HG02973 (cell line): ENCODE data around the gene NARS2.
"Not testable (repeated sequence)": the region's sequence is repeated elsewhere in the genome, so short reads cannot be mapped to it uniquely, and the experiment has no call there.

ENCODE experiments used
- ATAC-seq: cut with Tn5 transposase; IDR thresholded peaks from one replicate; pipeline ENCODE4 v1.9.1; 2021; ENCODE audit warnings: moderate library complexity; ENCODE audit not compliant: unreplicated experiment

NARS2 gene, protein sequence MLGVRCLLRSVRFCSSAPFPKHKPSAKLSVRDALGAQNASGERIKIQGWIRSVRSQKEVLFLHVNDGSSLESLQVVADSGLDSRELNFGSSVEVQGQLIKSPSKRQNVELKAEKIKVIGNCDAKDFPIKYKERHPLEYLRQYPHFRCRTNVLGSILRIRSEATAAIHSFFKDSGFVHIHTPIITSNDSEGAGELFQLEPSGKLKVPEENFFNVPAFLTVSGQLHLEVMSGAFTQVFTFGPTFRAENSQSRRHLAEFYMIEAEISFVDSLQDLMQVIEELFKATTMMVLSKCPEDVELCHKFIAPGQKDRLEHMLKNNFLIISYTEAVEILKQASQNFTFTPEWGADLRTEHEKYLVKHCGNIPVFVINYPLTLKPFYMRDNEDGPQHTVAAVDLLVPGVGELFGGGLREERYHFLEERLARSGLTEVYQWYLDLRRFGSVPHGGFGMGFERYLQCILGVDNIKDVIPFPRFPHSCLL

DNA sequence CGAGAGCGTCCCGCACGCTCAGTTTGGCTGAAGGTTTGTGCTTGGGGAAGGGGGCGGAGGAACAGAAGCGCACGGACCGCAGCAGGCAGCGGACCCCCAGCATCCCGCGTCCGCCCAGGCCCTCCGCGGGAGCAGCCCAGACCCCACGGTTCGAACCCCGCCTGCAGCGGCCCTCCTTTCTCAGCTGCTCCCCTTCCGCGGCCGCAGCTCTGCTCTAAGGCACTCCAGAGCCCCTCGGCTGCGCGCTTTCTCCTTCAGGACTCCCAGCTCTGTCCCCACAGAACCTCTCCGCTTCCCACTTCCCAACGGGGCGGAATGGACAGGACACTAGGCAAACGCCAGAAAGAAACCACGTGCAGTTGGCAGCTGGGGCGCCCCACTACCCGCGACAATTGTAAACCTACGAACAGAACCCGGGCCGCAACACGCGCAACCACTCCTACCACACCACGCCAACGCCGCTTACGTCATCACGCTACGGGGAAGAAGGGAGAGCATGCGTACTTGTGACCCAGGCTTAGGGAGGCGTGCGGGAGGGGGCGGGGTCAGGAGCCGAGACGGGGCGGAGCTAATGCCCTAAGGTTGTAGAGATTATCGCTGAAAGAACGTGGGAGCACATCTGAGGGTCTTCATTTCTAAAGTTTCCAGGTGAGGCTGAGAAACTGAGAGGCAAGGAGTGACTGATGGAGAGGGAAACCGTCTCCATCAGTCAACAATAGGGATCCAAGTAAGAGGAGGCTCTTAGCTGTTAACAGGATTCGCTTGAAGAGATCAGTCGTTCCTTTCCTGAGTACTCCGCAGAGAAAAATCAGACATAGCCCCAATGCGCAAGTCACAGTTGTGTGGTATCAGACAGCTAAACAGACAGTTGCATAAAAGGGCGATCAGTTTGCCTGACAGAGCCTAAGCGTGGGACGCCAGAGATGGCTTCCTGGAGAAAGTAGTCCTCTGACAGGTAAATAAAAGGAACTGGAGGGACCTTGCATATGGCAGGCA is at the start of gene NARS2:
NARS2 (minus strand) TSS at position 479 of the 996 bp plus-strand sequence; CDS start at position 103, 376 bp downstream.
- peak; percentile 85 for ATAC-seq

DNA sequence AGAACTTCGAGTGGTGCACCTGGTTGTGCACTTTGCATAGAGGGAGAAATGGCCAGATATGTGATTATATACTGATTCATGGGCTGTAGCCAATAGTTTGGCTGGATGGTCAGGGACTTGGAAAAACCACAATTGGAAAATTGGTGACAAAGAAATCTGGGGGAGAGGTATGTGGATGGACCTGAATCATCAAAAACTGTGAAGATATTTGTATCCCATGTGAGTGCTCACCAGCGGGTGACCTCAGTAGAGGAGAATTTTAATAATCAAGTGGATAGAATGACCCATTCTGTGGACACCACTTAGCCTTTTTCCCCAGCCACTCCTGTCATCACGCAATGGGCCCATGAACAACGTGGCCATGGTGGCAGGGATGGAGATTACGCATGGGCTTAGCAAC is 48.0 kb upstream of the NARS2 start:
- no peak for ATAC-seq

DNA sequence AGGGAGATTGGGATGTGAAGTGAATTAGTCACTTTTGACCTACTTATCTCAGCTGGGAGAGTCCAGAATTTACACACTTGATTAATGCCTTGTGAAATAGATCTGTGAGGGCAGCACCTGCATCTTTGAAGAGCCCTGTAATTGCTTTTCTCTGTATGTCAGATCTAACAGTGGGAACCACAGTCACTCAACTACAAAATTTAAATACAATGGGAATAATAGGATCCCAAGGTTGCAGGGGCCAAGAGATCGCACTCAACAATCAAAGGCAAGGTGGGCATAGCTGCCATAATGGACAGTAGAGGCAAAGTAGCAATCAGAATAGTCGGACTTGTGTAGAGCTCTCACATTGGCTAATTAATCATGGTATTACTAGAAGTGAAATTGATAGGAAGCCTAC is 45.5 kb upstream of the NARS2 start:
- no peak for ATAC-seq

DNA sequence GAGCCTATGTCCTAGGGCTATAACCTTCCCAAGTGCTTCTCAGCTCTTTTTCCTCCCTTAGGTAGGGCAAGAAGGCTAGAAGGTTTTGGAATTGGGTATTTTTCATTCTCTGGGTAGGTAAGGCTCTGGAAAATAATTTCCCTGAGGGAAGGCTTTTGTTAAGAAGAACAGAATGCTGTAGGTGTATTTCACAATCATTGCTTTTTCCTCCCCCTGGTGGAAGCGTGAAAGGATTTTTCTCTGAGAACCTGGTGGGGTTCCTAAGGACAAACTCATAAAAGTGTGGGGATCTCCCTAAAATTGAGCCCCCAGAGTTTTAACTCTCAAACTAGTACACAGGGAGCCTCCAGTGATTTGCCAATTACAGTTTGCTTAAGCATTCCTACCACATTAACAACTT is 41.1 kb upstream of the NARS2 start:
- no peak for ATAC-seq

DNA sequence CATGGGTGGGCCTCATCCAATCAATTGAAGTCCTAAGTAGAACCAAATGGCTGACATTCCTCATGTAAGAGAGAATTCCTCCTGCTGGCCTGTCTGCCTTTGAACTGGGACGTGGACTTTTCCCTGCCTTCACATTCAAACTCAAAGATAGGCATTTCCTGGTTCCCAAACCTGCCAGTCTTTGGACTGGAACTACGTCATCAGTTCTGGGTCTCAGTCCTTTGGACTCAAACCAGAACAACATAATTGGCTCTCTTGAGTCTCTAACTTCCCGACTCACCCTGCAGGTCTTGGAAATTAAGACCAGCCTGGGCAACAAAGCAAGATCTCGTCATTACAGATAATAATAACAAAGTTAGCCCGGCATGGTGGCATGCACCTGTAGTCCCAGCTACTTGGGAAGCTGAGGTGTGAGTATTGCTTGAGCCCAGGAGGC is 38.7 kb upstream of the NARS2 start:
- ATAC-seq: no peak

DNA sequence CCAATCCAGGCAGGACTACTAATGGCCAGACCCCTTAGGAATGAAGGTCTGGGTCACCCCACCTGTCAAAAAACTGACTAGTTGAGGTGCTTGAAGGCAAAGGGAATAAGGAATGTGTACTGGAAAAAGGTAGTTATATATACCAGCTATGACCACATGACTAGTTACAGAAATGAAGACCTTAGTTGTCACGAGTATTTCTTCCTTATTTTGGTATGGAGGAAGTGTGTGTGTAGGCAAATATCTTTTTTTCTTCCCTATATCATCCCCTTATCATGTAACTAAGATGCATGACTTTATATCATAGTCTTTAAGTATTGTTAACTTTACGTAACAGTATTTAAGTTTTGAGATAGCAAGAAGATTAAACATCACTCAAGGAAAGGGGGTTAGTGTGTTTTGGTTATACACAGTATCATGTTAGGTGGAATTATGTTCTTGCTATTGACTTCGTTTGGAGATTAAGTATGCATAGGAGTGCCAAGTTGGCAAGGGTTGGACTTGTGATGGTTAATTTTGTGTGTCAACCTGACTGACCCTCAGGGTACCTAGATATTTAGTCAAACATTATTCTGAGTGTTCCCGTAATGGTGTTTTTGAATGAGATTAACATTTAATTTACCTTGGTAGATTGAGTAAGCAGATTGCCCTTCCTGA is 38.2 kb upstream of the NARS2 start:
- no peak for ATAC-seq

DNA sequence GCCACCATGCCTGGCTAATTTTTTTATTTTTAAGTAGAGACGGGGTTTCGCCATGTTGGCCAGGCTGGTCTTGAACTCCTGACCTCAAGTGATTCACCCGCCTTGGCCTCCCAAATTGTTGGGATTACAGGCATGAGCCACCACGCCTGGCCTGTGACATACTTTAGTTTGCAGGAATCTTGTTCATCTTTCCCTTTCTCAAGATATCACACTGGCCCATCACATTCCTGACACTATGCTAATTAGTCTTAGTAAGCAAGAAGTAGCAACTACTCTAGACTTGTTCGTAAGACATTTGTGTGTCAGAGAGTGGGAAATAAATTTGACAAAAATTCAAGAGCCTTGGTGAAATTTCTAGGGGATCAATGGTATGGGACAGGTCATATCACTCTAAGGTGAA is 34.7 kb upstream of the NARS2 start:
- not testable (repeated sequence) for ATAC-seq

DNA sequence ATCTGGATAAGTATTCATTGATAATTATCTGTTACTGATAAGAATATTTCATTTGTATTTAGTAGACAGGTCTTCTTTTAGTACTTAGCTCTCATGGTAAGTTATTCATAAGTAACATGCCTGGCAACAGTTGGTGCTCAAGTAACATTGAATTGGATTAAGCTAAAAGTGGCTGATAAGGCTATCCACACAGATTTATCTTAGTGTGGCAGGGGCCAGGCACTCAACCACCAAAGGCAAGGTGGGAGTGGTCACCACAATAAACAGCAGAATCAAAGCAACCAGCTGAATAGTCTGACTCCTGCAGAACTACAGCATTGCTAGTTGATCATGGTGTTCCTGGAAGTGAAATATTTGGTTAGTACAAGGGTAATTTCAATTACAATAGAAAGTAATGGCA is 33.0 kb upstream of the NARS2 start:
- no peak for ATAC-seq

DNA sequence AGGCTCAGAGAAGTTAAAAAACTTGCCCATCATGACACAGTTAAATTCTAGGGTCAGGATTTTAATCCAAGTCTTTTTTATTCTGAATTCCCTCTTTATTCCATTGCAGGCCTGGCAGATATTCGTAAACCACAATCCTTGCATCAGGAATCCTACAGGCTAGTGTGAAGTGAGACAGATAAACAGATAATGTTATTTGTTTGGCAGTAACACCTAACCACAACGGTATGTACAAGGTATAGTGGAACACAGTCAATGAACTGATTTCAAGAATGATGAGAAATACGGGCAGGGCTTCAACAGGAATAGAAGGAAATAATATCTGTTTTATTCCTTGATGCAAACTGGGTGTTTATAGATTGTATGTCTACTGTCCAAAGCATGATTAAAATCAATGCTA is 32.0 kb upstream of the NARS2 start:
- ATAC-seq: no peak

DNA sequence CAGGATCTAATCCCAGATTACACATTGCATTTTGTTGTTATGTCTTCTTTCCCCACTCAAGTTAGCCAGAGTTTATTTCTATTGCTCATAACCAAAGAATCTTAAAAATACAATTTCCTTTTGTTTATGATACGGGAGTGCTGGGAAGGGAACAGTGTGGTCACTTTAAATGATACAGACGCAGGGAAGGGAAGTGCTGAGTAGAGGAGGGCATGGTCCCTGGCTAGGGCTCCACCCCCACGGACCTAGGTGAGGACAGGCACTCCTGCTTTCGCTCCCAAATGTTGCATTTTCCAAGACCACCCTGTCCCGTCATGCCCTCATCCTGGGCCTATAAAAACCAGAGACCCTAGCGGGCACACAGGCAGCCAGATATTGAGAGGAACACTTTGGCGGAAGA is 30.6 kb upstream of the NARS2 start:
- no peak for ATAC-seq

DNA sequence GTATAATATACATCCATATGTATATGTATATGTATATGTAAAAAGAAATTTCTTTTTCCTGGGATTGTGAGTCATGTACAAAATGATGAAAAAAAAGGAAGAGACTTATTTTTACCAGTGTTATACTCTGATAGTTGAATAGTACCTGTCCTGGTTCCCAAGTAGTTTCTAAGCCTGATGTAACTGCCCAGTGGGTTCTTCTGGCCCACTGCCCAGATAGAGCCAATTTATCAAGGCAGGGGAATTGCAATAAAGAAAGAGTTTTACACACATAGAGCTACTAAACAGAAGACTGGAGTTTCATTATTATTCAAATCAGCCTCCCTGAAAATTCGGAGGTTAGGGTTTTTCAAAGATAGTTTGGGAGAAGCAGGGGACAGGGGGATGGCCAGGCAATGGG is 29.1 kb upstream of the NARS2 start:
- no peak for ATAC-seq

DNA sequence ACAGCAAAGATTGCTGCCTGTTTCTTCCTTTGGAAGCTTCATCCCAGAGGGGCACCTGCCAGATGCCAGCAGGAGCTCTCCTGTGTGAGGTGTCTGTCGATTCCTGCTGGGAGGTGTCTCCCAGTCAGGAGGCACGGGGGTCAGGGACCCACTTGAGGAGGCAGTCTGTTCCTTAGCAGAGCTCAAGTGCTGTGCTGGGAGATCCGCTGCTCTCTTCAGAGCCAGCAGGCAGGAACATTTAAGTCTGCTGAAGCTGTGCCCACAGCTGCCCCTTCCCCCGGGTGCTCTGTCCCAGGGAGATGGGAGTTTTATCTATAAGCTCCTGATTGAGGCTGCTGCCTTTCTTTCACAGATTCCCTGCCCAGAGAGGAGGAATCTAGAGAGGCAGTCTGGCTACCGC is 28.1 kb upstream of the NARS2 start:
- ATAC-seq: not testable (repeated sequence)

DNA sequence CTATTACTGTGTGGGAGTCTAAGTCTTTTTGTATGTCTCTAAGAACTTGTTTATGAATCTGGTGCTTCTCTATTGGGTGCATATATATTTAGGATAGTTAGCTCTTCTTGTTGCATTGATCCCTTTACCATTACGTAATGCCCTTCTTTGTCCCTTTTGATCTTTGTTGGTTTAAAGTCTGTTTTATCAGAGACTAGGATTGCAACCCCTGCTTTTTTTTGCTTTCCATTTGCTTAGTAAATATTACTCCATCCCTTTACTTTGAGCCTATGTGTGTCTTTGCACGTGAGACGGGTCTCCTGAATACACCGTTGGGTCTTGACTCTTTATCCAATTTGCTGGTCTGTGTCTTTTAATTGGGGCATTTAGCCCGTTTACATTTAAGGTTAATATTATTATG is 26.4 kb upstream of the NARS2 start:
- not testable (repeated sequence) for ATAC-seq

DNA sequence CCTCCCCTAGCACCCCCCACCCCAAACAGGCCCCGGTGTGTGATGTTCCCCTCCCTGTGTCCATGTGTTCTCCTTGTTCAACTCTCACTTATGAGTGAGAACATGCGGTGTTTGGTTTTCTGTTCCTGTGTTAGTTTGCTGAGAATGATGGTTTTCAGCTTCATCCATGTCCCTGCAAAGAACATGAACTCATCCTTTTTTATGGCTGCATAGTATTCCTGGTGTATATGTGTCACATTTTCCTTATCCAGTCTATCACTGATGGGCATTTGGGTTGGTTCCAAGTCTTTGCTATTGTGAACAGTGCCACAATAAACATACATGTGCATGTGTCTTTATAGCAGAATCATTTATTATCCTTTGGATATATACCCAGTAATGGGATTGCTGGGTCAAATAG is 22.9 kb upstream of the NARS2 start:
- ATAC-seq: not testable (repeated sequence)

DNA sequence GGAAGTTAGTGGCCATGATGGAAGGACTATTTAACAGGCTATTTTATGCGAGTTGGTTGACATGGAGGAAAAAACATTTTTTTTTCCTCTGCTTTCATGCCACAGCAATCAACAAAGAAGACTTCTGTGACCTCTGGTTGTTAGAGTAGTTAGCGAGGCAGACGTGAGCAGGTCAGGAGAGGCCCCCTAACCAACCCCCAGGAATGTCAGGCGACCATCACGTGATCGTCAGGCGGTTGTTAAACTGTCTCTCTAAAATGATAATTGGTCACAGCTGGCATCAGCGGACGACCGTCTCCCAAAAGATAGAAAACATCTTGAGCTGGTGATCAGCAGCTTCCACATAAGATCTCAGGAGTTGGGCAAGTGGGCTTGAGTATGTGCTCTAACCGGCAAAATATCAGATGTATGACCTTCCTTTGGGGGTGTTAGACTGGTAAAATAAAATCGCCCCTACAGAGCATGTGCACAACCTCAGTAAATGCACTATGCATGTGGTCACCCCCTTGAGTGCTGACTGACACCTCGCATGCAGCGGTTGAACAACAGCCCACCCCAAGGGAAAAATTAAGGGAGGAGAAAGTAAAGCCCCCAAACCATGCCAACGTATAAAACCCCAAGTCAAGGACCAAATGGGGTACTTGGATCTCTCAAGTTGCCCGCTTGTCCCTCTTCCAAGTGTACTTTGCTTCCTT is 20.9 kb upstream of the NARS2 start:
- ATAC-seq: no peak

DNA sequence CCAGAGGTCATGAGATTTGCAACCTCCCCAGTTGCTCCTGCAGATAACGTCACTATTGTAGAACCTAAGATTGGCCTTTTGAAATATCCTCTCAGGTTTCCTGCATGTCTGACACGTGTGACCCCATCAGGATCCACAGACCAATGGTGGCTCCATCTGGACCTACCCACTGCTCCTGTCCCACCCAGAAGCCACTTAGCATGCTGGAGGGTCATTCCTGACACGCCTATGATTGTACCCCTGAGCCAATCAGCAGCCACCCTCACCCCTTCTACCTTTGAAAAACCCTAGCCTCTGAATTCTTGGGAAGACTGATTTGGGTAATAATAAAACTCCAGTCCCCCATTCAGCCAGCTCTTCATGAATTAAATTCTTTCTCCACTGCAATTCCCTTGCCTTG is 20.1 kb upstream of the NARS2 start:
- no peak for ATAC-seq

DNA sequence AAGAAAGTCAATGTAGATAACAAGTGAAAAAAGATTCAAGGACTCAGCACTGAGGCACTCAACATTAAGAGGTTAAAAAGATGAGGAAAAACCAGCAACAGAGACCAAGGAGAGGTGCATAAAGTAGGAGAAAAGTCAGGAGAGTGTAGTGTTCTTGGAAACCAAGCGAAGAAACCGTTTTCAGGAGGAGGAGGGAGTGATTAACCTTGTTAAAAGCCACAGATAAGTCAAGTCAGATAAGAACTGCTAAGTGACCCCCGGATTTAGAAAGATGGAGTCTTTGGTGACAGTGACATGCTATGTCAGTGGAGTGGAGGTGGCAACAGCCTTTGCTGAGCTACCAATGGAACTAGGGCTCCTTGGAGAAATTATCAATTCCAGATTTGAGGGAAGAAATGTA is 13.9 kb upstream of the NARS2 start:
- ATAC-seq: no peak

DNA sequence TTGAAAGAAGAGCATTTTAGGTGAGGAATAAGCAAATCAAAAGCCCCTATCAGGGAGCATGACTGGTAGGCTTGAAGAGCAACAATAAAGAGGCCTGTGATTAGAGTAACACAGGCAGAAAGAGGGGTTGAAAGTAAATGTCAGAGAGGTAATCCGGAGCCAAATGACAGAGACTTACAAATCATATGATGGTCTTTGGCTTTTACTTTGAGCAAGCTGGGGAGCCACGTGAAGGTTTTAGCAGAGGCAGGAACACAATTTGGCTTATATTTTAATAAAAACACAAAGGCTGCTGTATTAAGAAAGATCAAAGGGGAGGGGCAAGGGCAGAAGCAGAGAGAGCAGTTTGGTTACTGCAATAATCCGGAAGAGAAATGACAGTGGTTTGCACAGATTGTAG is 12.8 kb upstream of the NARS2 start:
- no peak for ATAC-seq

DNA sequence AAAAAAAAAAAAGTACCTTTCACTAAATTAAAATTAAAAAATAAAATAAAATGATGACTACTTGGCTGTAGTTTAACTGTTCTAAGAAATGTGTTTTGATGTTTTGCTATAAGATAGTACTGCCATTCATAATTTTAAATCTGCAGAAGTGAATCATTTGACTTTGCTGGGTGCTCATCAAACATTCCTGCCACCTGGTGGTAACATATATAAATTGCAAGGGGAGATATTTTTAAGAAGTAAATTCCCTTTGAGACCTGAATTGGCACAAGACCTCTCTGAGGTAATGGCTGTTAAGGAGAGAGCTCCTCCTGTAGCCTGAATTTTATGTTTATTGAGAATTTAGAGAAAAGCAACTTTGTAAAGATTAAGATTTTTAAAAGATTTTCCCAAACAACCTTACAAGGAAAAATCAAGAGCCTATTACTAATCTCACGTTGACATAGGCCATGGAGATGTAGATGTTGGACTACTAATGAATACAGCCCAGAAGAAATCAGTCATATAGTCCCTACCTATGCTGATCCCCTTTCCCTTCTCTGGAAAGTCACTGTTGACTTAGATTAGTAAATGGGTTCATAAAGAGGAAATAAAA is 11.9 kb upstream of the NARS2 start:
- no peak for ATAC-seq

DNA sequence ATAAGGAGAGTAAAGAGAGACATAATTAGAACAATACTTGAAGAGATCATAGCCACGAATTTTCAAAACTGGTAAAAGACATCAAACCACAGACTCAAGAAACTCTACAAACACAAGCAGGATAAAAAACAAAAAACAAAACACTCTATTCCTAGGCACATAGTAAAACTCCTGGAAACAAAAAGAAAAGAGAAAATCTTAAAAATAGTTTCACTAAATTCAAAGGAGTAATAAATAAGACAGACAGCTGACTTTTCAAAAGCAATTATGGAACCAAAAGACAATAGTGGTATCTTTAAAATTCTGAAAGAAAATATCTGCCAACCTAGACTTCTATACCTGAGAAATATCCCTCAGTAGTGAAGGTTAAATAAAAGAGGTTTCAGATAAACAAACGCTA is 9.2 kb upstream of the NARS2 start:
- no peak for ATAC-seq
